Measurements from ENCODE around the gene MYD88. TPM values are rescaled to one million over a fixed set of nuclear protein-coding genes. Genes with fewer than 3 reads are reported as not detected.

Gene MYD88
- total RNA-seq, 1 experiment from 2014 or later = 32.7 TPM

DNA sequence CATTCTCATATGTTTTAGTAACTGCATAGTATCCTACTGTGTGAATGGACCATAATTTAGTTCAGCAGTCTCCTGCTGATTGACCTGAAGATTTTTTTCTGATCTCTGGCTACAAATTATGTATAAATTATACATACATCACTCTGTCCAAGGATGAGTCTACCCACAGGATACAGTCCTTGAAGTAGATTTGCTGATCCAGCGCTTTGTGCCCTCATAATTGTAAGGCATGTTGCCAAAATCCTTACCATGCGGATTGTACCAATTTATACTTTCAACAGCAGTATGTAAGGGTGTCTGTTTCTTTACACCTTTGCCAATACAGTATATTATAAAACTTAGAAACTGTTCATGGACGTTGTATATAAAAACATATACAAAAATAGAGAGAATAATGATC is 48.0 kb upstream of the MYD88 start:
- CTCF ChIA-PET = no interaction called here
- in situ Hi-C loops (cut with HindIII; ENCODE audit: low pct_unique_long_range_greater_than_20kb, low sequenced_read_pairs) (no loop called here), intact Hi-C loops (cut with micrococcal nuclease; ENCODE audit: unreplicated experiment) (no loop called here)
- H3K27me3 ChIP-seq (ENCODE audit: control insufficient read depth, insufficient read depth, low read length) = no peaks in the 10 kb centered on the region; the same call in 1 of the 2 replicates
- ATAC-seq (no peak), DNase-seq (ENCODE audit: low read depth, low spot score) (no peak)
- no peaks in the 10 kb centered on the region for H3K36me3 ChIP-seq (ENCODE audit: control insufficient read depth, insufficient read depth, low read length)
- POLR2A ChIA-PET = no interaction called here
- no peak overlapping the region for H3K4me3 ChIP-seq (ENCODE audit: low read depth in 2 of 2, low read length in 2 of 2)
- no peaks in the 10 kb centered on the region for H3K9me3 ChIP-seq (ENCODE audit: control insufficient read depth, insufficient read depth, low read depth, low read length)
- TF ChIP-seq, protein P1, sequence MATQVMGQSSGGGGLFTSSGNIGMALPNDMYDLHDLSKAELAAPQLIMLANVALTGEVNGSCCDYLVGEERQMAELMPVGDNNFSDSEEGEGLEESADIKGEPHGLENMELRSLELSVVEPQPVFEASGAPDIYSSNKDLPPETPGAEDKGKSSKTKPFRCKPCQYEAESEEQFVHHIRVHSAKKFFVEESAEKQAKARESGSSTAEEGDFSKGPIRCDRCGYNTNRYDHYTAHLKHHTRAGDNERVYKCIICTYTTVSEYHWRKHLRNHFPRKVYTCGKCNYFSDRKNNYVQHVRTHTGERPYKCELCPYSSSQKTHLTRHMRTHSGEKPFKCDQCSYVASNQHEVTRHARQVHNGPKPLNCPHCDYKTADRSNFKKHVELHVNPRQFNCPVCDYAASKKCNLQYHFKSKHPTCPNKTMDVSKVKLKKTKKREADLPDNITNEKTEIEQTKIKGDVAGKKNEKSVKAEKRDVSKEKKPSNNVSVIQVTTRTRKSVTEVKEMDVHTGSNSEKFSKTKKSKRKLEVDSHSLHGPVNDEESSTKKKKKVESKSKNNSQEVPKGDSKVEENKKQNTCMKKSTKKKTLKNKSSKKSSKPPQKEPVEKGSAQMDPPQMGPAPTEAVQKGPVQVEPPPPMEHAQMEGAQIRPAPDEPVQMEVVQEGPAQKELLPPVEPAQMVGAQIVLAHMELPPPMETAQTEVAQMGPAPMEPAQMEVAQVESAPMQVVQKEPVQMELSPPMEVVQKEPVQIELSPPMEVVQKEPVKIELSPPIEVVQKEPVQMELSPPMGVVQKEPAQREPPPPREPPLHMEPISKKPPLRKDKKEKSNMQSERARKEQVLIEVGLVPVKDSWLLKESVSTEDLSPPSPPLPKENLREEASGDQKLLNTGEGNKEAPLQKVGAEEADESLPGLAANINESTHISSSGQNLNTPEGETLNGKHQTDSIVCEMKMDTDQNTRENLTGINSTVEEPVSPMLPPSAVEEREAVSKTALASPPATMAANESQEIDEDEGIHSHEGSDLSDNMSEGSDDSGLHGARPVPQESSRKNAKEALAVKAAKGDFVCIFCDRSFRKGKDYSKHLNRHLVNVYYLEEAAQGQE (IDR thresholded peaks at IDR 0.05; ENCODE audit: insufficient read depth in 1 of 2, low read depth in 2 of 2, low read length in 1 of 2) = no peak
- TF ChIP-seq TCF7L2 (IDR thresholded peaks at IDR 0.05; ENCODE audit: low read depth, low read length) (no peak), POLR2AphosphoS5 (IDR thresholded peaks at IDR 0.05; ENCODE audit: low read depth, low read length) (no peak), SIN3A (IDR thresholded peaks at IDR 0.05; ENCODE audit: borderline replicate concordance, insufficient read depth, low read depth, low read length) (no peak)
- TF ChIP-seq, protein P2, sequence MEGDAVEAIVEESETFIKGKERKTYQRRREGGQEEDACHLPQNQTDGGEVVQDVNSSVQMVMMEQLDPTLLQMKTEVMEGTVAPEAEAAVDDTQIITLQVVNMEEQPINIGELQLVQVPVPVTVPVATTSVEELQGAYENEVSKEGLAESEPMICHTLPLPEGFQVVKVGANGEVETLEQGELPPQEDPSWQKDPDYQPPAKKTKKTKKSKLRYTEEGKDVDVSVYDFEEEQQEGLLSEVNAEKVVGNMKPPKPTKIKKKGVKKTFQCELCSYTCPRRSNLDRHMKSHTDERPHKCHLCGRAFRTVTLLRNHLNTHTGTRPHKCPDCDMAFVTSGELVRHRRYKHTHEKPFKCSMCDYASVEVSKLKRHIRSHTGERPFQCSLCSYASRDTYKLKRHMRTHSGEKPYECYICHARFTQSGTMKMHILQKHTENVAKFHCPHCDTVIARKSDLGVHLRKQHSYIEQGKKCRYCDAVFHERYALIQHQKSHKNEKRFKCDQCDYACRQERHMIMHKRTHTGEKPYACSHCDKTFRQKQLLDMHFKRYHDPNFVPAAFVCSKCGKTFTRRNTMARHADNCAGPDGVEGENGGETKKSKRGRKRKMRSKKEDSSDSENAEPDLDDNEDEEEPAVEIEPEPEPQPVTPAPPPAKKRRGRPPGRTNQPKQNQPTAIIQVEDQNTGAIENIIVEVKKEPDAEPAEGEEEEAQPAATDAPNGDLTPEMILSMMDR (IDR thresholded peaks at IDR 0.05) = no peak
- no TSS peak for BruUV-seq (replicated peaks)
- H3K4me1 ChIP-seq (ENCODE audit: control insufficient read depth, insufficient read depth, low read length) = no peaks in the 10 kb centered on the region
- H3K27ac ChIP-seq (ENCODE audit: low read length) = no peak overlapping the region

DNA sequence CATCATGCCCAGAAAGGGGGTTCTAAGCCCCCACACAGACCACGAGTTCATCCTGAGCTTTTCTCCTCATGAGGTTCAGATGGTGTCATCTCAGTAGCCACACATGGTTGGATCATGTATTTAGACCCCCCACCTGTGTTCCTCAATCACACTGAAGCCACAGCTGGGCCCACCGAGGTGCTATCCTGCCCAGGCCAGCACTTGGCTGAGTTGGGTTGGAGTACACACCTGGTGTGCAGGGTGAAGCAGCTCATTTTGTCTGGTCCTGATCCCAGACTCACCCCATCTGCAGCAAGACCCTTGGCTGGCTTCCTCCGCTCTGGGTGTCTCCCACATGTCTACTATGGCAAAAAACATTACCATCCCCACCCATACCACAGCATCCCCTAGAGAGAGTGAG is 43.5 kb upstream of the MYD88 start:
- Histone ChIP-seq H3K4me3 (ENCODE audit: low read depth in 2 of 2, low read length in 2 of 2) (no peak overlapping the region), H3K4me1 (ENCODE audit: control insufficient read depth, insufficient read depth, low read length) (no peaks in the 10 kb centered on the region), H3K9me3 (ENCODE audit: control insufficient read depth, insufficient read depth, low read depth, low read length) (no peaks in the 10 kb centered on the region), H3K36me3 (ENCODE audit: control insufficient read depth, insufficient read depth, low read length) (no peaks in the 10 kb centered on the region), H3K27ac (ENCODE audit: low read length) (no peak overlapping the region), H3K27me3 (ENCODE audit: control insufficient read depth, insufficient read depth, low read length) (no peaks in the 10 kb centered on the region; the same call in none of the 2 replicates)
- POLR2A ChIA-PET = no interaction called here
- TF ChIP-seq SIN3A (IDR thresholded peaks at IDR 0.05; ENCODE audit: borderline replicate concordance, insufficient read depth, low read depth, low read length) = no peak
- TF ChIP-seq, protein P1 (IDR thresholded peaks at IDR 0.05; ENCODE audit: insufficient read depth in 1 of 2, low read depth in 2 of 2, low read length in 1 of 2) = no peak
- TF ChIP-seq, protein P2 (IDR thresholded peaks at IDR 0.05) = no peak
- TF ChIP-seq POLR2AphosphoS5 (IDR thresholded peaks at IDR 0.05; ENCODE audit: low read depth, low read length) = no peak
- TF ChIP-seq TCF7L2 (IDR thresholded peaks at IDR 0.05; ENCODE audit: low read depth, low read length) = no peak
- CTCF ChIA-PET = no interaction called here
- intact Hi-C loops (cut with micrococcal nuclease; ENCODE audit: unreplicated experiment) = no loop called here
- no TSS peak for BruUV-seq (replicated peaks)
- in situ Hi-C loops (cut with HindIII; ENCODE audit: low pct_unique_long_range_greater_than_20kb, low sequenced_read_pairs) = no loop called here
- ATAC-seq = no peak
- DNase-seq (ENCODE audit: low read depth, low spot score) = no peak
